ENCODE measurements around the gene WIPF2. TPM values are rescaled to one million over a fixed set of nuclear protein-coding genes. Genes with fewer than 3 reads are reported as not detected.

The WIPF2 gene
- total and polyA plus RNA-seq, 2 of the 8 experiments (the other 6 are each of a cell fraction or from before 2014, with no cell fraction given): 6.9 to 25.3 TPM

GRCh38 chr17:40287494-40288369 lies 68.6 kb downstream of the WIPF2 start, which contains the start of gene CDC6 (continued):
- TF ChIP-seq POLR2A (IDR thresholded peaks at IDR 0.05; ENCODE audit: control extremely low read depth in 1 of 2, low read depth in 2 of 2, low read length in 2 of 2) (peak; percentile 91 to 92), GTF2F1 (IDR thresholded peaks at IDR 0.05; ENCODE audit: borderline replicate concordance, low read depth, low read length) (peak; percentile 59; the same call in 1 of the 2 replicates), SRF (IDR thresholded peaks at IDR 0.05; ENCODE audit: low read depth, low read length) (no peak), NANOG (IDR thresholded peaks at IDR 0.05; ENCODE audit: insufficient read depth, low read depth, low read length, poor library complexity, severe bottlenecking) (no peak), TEAD4 (IDR thresholded peaks at IDR 0.05; ENCODE audit: low read depth, low read length) (no peak), KDM4A (IDR thresholded peaks at IDR 0.05; ENCODE audit: low read depth, low read length, severe bottlenecking) (no peak), SIN3A (conservative IDR thresholded peaks at IDR 0.05 in 1 of 2, IDR thresholded peaks at IDR 0.05 in 1 of 2; ENCODE audit: low read depth in 1 of 2, low read length in 2 of 2) (peak in 1 of 2 experiments; percentile 82; a peak in 1 of 4 replicates), RAD21 (IDR thresholded peaks at IDR 0.05 in 1 of 2, conservative IDR thresholded peaks at IDR 0.05 in 1 of 2; ENCODE audit: low read depth in 2 of 2, low read length in 2 of 2) (no peak), ATF3 (IDR thresholded peaks at IDR 0.05; ENCODE audit: insufficient read depth, low read depth, low read length) (no peak), JUN (IDR thresholded peaks at IDR 0.05; ENCODE audit: low read depth, low read length) (no peak), KDM5A (IDR thresholded peaks at IDR 0.05; ENCODE audit: low read length) (no peak; the same call in 1 of the 2 replicates), FOSL1 (IDR thresholded peaks at IDR 0.05; ENCODE audit: insufficient read depth, low read depth, low read length) (no peak), RFX5 (IDR thresholded peaks at IDR 0.05; ENCODE audit: borderline replicate concordance, low read depth, low read length) (no peak)
